Measurements from ENCODE around the gene SH2B3.
"Not testable (repeated sequence)": the region's sequence is repeated elsewhere in the genome, so short reads cannot be mapped to it uniquely, and the experiment has no call there.

SH2B3 gene

DNA sequence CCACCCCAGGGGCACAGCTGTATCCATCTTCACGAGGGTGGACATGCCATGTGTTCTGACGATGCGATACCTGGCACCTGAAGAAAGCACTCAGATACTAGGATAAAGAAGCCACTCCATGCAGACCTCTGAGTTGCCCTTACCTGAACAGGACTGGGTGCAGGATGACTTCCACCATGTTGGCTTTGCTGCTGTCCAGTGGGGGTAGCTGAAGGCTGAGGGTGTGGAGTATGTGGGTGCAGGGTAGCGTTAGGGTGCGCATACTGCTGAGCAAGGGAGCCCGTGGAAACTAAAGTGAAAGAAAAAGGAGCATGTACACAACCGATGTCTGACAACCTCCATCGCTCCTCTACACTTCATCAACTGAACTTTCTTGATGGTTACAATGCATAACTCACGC is 51.3 kb downstream of the SH2B3 start:
- H3K4me3 ChIP-seq (ENCODE audit: low read depth, low read length): no peak overlapping the region

DNA sequence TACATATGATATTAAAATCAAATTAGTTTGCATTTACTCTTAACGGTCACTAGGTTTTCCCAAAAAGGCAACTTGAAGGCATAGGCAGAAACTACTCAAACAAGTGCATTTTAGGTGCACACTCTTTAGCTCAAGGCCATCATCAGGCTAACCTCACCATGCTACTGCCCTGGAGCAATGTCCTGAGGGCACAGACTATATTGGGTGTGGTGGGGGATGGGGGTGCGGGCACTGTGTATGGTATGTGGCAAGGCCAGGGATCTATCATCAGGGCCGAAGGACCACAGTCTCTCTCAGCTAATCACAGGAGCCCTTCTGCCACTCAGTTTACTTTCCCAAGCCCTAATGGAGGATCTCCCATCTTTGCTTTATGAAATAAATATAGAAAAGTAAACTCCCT is 51.9 kb downstream of the SH2B3 start:
- H3K4me3 ChIP-seq (ENCODE audit: low read depth, low read length): no peak overlapping the region

DNA sequence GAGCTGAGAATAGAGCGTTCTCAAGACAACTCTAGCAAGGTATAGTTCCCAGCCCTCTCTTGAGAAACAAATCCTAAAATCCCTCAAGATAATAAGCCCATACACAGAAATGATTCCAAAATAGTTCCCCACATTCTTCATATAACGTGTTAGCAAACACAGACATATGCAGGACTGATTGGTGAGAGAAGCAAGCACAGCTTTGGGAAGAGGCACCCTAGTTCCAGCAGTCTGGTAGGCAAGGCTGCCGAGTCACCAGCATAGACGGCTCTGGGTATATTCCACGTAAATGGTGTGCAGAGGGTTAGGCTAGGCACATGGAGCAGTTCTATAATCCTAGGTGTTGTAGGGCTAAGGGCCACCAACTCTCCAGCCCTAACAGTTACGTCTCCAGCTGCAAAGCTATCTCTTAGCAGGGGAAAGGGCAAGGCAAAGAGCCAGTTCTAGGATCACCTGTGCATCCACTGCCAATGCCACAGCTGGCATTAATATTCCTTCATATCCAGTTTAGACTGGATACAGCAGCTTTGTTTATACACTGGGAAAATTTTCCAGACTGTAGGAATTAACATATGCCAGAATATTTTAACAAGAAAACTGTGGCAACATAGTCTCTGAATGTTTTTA is 52.9 kb downstream of the SH2B3 start:
- H3K4me3 ChIP-seq (ENCODE audit: low read depth, low read length): no peak overlapping the region

DNA sequence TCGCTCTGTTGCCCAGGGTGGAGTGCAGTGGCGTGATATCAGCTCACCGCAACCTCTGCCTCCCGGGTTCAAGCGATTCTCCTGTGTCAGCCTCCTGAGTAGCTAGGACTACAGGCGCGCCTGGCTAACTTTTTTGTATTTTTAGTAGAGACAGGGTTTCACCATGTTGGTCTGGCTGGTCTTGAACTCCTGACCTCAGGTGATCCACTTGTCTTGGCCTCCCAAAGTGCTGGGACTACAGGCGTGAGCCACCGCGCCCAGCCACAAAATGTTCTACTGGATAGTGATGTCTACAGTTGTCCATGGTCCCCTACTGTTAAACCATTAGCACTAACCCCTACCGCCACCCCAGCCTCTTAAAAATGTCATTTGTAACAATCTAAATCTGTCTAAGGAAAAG is 54.4 kb downstream of the SH2B3 start:
- not testable (repeated sequence) for H3K4me3 ChIP-seq (ENCODE audit: low read depth, low read length)

DNA sequence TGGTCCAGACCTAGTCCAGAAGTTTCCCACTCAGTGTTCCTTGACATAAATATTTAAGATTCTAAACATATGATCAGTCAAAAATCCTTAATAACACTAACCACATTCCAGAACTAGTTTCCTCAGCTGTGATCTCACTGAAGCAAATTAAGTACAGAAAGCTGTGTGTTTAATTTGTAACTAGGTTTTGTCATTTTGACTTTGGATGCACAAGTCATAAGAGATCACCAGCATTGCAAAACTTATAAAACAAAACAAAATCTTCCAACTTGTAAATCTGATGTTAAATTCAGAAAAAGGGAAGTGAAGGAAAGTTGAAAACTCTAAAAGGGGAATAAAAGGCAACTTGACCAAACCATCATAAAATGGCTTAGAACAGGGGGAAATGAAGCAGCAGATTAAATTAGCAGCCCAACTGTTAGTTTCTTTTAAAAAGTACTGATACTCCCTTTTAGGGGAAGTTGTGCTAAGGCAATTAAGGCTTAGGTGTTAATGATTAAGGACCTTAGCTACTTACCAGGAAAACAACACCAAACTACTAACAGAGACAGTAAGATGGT is 56.6 kb downstream of the SH2B3 start:
- no peak overlapping the region for H3K4me3 ChIP-seq (ENCODE audit: low read depth, low read length)

DNA sequence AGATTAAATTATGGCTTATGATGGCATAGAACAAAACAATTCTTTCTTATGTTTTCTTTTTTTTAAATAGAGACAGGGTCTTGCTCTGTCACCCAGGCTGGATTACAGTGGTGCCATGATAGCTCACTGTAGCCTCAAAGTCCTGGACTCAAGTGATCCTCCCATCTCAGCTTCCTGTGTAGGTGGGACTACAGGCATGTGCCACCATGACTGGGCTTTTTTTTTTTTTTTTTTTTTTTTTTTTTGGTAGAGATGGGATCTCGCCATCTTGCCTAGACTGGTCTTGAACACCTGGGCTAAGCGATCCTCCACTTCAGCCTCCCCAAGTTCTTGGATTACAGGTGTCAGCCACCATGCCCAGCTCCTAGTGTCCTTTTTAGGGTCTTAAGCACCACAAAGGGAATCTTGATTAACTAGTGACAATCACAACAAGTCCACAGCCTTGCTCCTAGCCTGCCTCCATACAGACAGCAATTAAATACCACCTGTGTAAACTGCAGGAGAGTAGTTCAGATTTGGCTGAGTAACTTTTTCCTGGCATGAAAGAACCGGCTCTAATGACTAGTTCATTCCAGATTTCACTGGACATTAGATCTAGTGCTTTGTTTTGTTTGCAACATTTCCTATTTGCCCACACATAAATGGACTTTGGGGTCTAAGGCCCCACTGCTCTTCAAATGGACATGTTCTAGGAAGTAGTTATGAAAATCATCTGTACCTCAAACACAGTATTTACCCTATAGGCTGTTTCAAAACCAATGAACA is 61.6 kb downstream of the SH2B3 start:
- no peak overlapping the region for H3K4me3 ChIP-seq (ENCODE audit: low read depth, low read length)

DNA sequence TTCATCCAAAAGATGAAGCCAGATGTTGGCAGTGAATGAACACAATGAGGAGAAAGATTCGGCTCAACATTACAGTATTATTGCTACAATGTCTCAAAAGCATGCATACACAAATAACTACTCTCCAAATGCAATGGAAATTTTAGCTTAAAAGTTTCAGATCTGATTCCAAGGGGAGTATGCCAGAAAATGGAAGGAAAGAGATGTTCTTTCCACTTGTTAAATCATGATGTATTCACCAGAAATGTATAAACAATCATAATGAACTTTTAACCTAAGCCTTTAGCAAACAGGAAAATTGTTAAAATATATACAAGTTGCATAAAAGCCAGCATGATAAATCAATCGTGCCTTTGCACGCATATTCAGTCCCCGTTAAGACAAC is 62.1 kb downstream of the SH2B3 start:
- H3K4me3 ChIP-seq (ENCODE audit: low read depth, low read length): no peak overlapping the region

DNA sequence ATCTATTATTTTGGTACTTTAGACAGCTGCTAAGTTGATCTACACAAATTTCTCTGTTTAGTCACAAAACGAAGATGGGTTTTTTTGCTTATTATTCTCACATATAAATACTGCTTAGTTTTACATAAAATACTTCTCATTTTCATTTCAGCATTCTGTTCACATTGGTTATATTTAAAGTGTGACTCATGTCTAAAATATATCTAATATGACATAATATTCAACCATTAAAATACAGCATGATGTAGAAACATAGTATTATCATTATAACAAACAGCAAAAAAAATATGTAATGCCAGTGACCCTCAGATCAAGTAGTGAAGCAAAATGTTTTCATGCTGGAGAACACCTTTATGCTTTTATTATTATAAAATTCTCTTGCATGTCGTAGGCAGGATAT is 63.7 kb downstream of the SH2B3 start:
- no peak overlapping the region for H3K4me3 ChIP-seq (ENCODE audit: low read depth, low read length)

DNA sequence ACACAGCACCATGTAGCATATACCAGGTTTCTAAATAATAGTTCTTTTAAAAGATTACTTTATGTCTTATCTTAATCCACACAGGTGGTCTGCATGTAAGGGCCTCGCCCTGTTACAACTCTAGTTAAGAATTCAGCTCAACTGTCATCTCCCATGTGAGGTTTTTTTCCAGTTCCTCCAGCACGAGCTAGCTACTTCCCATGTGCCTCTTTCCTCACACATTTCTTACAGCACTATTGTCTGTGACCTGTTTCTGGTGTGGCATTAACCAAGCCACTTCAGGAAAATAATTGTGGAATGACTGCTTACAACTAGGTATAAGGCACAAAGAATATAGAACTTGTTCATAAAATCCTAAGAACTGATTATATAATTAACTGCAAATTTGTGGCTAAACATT is 65.5 kb downstream of the SH2B3 start:
- H3K4me3 ChIP-seq (ENCODE audit: low read depth, low read length): no peak overlapping the region

DNA sequence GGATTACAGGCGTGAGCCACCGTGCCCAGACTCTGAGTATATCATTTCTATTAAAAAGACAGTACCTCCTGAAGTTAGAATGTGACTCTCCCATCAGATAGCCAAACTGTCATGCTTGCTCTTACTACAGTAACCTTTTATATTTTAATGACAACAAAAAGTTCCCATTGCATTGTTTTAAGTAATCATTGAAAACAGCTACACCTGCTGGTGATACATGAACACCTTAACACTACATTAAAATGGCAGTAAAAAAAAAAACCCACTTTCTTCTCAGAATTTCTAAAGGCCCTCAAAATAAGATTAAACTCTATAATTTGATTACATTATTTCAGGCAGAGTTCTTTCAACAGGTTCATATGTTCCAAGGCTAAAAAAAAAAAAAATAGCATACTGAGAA is 76.7 kb downstream of the SH2B3 start:
- no peak overlapping the region for H3K4me3 ChIP-seq (ENCODE audit: low read depth, low read length)

DNA sequence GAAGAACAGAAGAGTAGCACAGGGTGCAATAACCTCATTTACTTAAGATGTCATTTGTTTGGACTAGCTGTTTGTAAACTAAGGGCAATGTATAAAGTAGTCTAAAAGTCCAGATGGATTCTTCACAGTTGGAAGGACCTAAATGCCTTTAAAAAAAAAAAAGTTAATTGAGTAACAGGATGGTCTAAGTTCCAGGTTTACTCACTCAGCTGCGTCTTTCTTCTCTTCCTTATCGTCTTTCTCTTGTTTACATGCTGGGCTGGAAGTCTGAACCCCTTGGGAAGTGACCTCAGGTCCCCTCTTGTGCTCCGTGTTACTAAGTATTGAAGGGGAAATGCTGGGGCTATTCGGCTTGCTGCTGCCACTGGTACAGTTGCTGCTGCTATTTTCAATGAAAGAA is 82.5 kb downstream of the SH2B3 start:
- no peak overlapping the region for H3K4me3 ChIP-seq (ENCODE audit: low read depth, low read length)

DNA sequence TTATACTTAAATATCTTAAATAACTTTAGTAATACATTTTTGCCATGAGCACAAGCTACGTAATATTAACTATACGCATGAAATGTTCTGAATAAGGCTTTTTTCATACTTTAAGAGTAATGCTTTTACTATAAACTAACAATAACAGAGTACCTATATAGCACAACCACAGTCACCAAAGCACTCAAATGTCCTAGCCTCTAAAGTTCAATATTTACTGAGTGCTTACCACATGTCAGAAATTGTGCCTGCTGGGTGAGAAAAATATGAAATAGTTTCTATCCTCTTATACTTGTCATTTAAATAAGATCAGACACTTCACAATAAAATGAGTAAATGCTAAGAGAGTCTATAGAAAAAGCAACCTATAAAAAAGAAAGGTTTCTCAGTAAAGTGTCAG is 83.1 kb downstream of the SH2B3 start:
- H3K4me3 ChIP-seq (ENCODE audit: low read depth, low read length): no peak overlapping the region

DNA sequence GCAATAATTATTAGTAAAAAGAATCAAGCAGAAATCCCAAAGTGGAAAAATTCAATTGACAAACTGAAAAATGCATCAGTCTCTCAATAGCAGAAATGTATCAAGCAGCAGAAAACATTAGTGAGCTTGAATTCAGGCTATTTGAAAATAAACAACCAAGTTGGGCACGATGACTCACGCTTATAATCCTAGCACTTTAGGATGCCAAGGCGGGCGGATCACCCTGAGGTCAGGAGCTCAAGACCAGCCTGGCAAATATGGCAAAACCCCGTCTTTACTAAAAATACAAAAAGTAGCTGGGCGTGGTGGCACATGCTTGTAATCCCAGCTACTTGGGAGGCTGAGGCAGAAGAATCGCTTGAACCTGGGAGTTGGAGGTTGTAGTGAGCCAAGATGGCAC is 87.3 kb downstream of the SH2B3 start:
- not testable (repeated sequence) for H3K4me3 ChIP-seq (ENCODE audit: low read depth, low read length)

DNA sequence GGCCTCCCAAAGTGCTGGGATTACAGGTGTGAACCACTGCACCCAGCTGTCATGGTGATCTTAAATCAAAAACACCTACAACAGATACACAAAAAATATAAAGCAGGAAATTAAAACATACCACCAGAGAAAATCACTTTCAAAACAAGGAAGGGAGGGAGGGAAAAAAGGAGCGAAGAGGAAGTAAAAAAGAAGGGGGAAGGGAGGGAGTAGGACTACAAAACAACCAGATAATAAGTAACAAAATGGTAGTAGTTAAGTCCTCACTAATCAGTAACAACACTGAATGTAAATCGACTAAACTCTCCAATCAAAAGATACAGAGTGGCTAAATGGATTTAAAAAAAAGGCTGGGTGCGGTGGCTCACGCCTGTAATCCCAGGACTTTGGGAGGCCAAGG is 89.0 kb downstream of the SH2B3 start:
- H3K4me3 ChIP-seq (ENCODE audit: low read depth, low read length): no peak overlapping the region

All from iPS-11a (cell line).